ENCODE results near the gene RIOK2. TPM values are rescaled to one million over a fixed set of nuclear protein-coding genes. Genes with fewer than 3 reads are reported as not detected.

The RIOK2 gene
- 24.9 and 27.5 TPM in 2 replicates for total RNA-seq (ENCODE audit: low replicate concordance)

DNA sequence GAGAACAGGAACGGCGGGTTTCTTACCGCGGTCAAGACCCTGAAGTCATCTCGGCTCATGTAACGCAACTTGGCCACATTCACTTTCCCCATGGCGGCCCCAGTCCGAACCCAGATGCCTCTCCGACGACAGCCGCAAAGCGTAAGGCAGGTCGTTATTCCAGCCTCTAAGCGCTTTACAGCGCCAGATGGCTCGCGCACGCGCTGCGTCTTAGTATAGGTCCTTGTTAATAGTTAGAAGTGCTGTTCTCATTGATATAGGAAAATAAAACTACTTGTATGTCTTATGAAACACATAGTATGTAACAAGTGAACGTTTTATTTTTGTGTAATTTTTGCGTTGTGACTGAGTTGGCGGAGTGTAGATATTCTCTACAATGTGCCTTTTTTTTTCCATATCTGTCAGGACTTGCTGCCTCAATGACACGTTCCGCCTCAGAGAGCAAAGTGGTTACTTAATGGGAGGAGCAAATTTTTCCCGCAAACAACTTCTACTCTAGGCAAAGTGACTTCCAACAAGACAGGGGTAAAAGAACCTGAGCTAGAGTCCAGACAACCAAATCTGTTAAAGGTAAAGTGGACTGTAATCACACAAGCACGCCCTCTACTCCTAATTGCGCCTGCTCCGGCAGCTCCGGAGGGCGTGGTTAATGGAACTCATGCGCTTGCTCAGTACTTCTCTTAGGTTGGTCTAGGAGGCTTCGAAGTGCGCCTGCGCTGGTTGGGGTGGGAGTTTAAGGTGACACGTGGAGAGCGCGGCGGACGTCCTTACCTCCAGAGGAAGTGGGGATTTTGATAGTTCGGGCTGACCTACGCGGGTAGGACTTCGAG, at the start of gene RIOK2:
TSS of gene RIOK2 (minus strand) at position 148 of the 830 bp plus-strand sequence. CDS start at position 92, 56 bp downstream.
- peak; percentile 96 for DNase-seq (ENCODE audit: low read depth)
- TF ChIP-seq, protein P1, sequence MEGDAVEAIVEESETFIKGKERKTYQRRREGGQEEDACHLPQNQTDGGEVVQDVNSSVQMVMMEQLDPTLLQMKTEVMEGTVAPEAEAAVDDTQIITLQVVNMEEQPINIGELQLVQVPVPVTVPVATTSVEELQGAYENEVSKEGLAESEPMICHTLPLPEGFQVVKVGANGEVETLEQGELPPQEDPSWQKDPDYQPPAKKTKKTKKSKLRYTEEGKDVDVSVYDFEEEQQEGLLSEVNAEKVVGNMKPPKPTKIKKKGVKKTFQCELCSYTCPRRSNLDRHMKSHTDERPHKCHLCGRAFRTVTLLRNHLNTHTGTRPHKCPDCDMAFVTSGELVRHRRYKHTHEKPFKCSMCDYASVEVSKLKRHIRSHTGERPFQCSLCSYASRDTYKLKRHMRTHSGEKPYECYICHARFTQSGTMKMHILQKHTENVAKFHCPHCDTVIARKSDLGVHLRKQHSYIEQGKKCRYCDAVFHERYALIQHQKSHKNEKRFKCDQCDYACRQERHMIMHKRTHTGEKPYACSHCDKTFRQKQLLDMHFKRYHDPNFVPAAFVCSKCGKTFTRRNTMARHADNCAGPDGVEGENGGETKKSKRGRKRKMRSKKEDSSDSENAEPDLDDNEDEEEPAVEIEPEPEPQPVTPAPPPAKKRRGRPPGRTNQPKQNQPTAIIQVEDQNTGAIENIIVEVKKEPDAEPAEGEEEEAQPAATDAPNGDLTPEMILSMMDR (IDR thresholded peaks at IDR 0.05; ENCODE audit: insufficient read depth, low read length), result no peak
- peak within 1 kb of the TSS; percentile 98 for H3K4me3 ChIP-seq (ENCODE audit: low read depth, low read length)

DNA sequence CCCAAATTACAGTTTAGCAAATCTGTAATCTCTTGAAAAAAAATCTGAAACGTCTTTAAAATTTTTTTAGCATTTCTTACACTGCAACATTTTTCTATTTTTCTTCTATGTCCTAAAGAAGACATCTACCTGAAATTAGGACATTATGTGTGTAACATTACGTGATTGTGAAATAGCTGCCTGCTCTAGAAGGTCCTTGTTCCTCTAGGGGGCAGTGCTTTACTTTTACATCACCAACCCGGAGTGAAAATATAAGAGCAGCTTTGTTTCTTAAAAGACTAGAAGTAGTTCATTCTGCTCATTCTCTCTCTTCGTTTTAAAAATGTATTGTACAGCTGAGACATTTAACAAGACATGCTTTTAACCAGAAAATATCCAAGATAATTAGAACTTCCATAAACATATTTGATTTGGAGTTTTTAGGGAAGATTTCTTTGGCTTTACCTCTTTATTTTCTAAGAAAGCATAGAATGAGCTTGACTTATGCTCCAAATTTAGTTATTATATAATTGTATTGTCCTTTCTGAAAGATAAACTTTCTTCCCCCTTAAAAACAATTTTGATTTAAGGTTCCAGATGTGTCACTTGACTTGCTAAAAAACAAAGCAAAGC, 48.1 kb upstream of the RIOK2 start:
- no peak overlapping the region for H3K4me3 ChIP-seq (ENCODE audit: low read depth, low read length)
- TF ChIP-seq, protein P1 (IDR thresholded peaks at IDR 0.05; ENCODE audit: insufficient read depth, low read length), result peak; percentile 81
- DNase-seq (ENCODE audit: low read depth), result peak; percentile 89

DNA sequence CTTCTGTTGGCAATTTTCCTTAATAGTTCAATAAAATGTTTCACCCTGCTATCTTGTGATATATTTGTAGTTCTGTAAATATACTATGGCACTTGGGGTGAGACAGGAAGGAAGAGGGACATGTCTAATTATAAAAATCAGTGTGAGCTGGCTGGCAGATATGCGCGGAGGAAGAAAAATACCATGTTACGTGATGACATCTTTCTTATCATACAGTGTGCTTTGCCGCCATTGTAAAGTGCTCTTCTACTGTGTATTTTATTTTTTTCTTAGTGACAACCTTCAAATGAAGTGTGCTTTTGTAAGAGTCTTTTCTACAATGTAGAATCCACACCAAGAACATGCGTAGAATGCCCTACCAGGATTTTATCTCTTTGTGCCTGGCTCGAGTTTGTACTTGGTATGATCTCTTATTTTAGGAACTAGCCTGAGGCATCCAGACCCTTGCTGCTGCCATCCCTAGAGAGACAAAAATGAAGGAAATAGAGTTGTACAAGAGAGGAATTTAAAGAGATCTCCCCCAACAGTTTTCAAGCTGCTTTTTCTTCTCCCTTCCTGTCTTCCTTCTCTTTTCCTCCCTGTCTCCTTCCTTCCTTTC, 46.7 kb upstream of the RIOK2 start:
- H3K4me3 ChIP-seq (ENCODE audit: low read depth, low read length), result no peak overlapping the region
- DNase-seq (ENCODE audit: low read depth), result no peak
- TF ChIP-seq, protein P1 (IDR thresholded peaks at IDR 0.05; ENCODE audit: insufficient read depth, low read length), result no peak

DNA sequence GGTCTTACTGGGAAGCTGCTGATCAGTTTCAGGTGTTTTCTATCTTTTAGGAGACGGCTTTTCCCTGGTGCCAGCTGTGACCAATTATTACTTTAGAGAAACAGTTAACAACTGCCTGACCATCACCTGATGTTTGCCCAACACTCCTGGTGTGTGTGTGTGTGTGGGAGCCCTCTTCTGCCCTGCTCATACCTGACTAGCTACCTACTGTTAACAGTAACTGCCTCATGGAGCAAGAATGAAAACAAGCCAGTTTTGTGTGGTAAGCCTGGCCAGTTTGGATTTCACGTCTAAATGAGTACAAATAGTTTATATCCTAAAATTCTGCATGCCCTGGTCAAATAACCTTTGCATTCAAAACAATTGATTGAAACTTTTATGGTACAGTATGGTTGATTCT, 46.1 kb upstream of the RIOK2 start:
- H3K4me3 ChIP-seq (ENCODE audit: low read depth, low read length), result no peak overlapping the region
- DNase-seq (ENCODE audit: low read depth), result no peak
- TF ChIP-seq, protein P1 (IDR thresholded peaks at IDR 0.05; ENCODE audit: insufficient read depth, low read length), result no peak

DNA sequence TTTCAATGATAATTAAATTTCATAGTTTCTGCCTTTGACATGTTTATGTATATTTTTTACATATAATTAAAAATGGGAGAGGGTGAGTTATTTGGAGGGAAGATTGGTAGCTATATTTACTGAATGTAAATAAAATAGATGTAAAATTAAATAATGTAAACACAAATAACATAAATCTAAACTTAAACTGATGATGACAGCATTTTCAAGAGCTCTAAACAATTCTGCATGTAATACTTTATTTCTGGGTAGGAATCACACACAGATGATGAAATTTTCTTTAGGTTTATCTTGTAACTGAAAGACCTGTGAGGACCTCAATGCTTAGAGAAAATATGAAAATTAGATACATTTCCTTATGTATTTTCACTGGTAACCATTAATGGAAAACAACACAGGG, 42.2 kb upstream of the RIOK2 start:
- DNase-seq (ENCODE audit: low read depth), result no peak
- no peak overlapping the region for H3K4me3 ChIP-seq (ENCODE audit: low read depth, low read length)
- TF ChIP-seq, protein P1 (IDR thresholded peaks at IDR 0.05; ENCODE audit: insufficient read depth, low read length), result no peak

DNA sequence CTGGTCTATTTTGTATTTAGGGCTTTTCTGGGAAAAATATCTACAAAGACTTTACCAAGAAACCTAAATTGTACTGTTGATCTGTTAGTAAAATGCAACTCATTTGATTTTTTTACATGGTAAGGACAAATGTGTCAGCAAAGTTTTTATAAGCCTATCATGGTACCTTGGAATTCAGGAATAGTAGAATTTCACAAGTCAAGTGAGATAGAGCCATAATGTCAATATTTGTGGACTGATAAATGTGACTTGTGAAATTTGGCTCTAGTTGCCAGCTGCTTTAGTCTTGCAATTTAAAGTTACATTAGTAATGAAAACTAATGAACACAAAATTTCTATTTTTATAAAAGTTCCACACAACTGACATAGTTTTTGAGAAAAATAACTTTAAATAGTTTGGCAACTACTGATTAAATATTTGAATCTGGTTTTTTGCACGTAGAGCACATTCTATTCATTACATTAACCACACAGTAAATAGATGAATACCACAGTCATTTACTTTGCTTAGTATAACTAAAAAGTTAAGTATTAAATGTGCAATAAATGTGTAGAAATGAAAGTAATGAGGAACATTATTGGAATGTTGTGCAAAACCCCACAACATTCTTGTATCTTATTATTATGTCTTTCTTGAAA, 41.2 kb upstream of the RIOK2 start:
- H3K4me3 ChIP-seq (ENCODE audit: low read depth, low read length), result no peak overlapping the region
- DNase-seq (ENCODE audit: low read depth), result peak; percentile 9

More for the DNA sequence above, 41.2 kb upstream of the RIOK2 start:
- TF ChIP-seq, protein P1 (IDR thresholded peaks at IDR 0.05; ENCODE audit: insufficient read depth, low read length), result no peak

All from fibroblast of the aortic adventitia (primary cell).